Activated naive CD4-positive, alpha-beta T cell treated with anti-CD3 and anti-CD28 coated beads, Interleukin-2, amount 50 U/mL, for 16 hours (primary cell): ENCODE data around the gene AHCYL1.
"Not testable (repeated sequence)": the region's sequence is repeated elsewhere in the genome, so short reads cannot be mapped to it uniquely, and the experiment has no call there.

ENCODE experiments used
- DNase-seq: peaks from one replicate; pipeline ENCODE4 v3.0.0-alpha.2; 2020

AHCYL1 gene

GRCh38 chr1:110002695-110003094, 18.1 kb downstream of the AHCYL1 start:
- DNase-seq: no peak

- DNase-seq: peak; percentile 36
These were observed 19.3 kb downstream of the AHCYL1 start for GRCh38 chr1:110003747-110004428.

GRCh38 chr1:110004583-110004982, 20.0 kb downstream of the AHCYL1 start:
- DNase-seq: no peak

GRCh38 chr1:110005971-110006370, 21.4 kb downstream of the AHCYL1 start:
- DNase-seq: no peak

GRCh38 chr1:110006516-110006915, 22.0 kb downstream of the AHCYL1 start:
- no peak for DNase-seq

GRCh38 chr1:110007046-110007830, 22.7 kb downstream of the AHCYL1 start:
- no peak for DNase-seq

GRCh38 chr1:110008971-110009565, 24.5 kb downstream of the AHCYL1 start:
- no peak for DNase-seq

- no peak for DNase-seq
These were observed 27.0 kb downstream of the AHCYL1 start for GRCh38 chr1:110011527-110012041.

GRCh38 chr1:110012100-110012780, 27.7 kb downstream of the AHCYL1 start:
- no peak for DNase-seq

GRCh38 chr1:110017792-110018191, 33.2 kb downstream of the AHCYL1 start:
- no peak for DNase-seq

GRCh38 chr1:110018396-110018795, 33.8 kb downstream of the AHCYL1 start:
- DNase-seq: no peak

GRCh38 chr1:110019770-110020169, 35.2 kb downstream of the AHCYL1 start:
- no peak for DNase-seq

GRCh38 chr1:110021285-110021684, 36.7 kb downstream of the AHCYL1 start:
- DNase-seq: no peak

GRCh38 chr1:110024613-110025012, 40.0 kb downstream of the AHCYL1 start:
- DNase-seq: no peak

- not testable (repeated sequence) for DNase-seq
These were observed 46.1 kb downstream of the AHCYL1 start for GRCh38 chr1:110030687-110031086.

- no peak for DNase-seq
These were observed 47.8 kb downstream of the AHCYL1 start for GRCh38 chr1:110032327-110032726.

GRCh38 chr1:110033421-110033820, 48.9 kb downstream of the AHCYL1 start:
- DNase-seq: no peak

GRCh38 chr1:110034040-110034450, 49.5 kb downstream of the AHCYL1 start:
- DNase-seq: no peak

- DNase-seq: peak; percentile 89
These were observed 50.1 kb downstream of the AHCYL1 start, which contains the start of gene STRIP1 for GRCh38 chr1:110034451-110035235. Gene STRIP1, plus strand, starts transcription at chr1:110034624. Its CDS starts 14 bp downstream, at chr1:110034638.

GRCh38 chr1:110035236-110035752, 50.7 kb downstream of the AHCYL1 start:
- no peak for DNase-seq

GRCh38 chr1:110038271-110038670, 53.7 kb downstream of the AHCYL1 start:
- DNase-seq: no peak

- DNase-seq: no peak
These were observed 55.1 kb downstream of the AHCYL1 start for GRCh38 chr1:110039641-110040040.
